Stomach (tissue), 4 donors: ENCODE measurements around the gene NCS1.

ENCODE experiments used
- CTCF ChIP-seq, 7 experiments: fragments of 450-650 bp in 4 of 7; fragments of 200-600 bp in 3 of 7; sonication (generic) in 3 of 7; IDR thresholded peaks; one replicate each; pipeline ENCODE4 v1.5.1; 2016 to 2019; ENCODE audit warnings: antibody characterized with exemption in 7 of 7, control low read depth in 2 of 7, mild to moderate bottlenecking in 1 of 7
- POLR2A ChIP-seq, 4 donors: fragments of 450-650 bp; IDR thresholded peaks; one replicate each; pipeline ENCODE4 v1.6.1; 2016; ENCODE audit warnings: antibody characterized with exemption in 4 of 4, control low read depth in 2 of 4, mild to moderate bottlenecking in 1 of 4, moderate library complexity in 1 of 4

- TF ChIP-seq CTCF (IDR thresholded peaks at IDR 0.05) (no peak), POLR2A (IDR thresholded peaks at IDR 0.05) (no peak)
These were observed 28.8 kb upstream of the NCS1 start for GRCh38 chr9:130143279-130143893.
